K562 (cell line): Measurements from ENCODE around the gene NDUFAB1. TPM values are rescaled to one million over a fixed set of nuclear protein-coding genes. Genes with fewer than 3 reads are reported as not detected.

Source experiments
- ATAC-seq: fragments of 200-7000 bp; cut with Tn5 transposase; 3 replicates; pipeline ENCODE4 v1.9.1; 2020; ENCODE audit warnings: moderate library complexity
- BruUV-seq: library from RNA; stranded (reverse); fragments of 400-500 nt; replicated peaks from 2 replicates; lab custom pipeline; 2021; lab: Mats Ljungman, UMichigan
- CTCF ChIA-PET: fragments of 300-600 bp; formaldehyde crosslinking; extraction: SDS; loops from one replicate; lab custom pipeline; 2021; ENCODE audit warnings: low intra/inter-chr PET ratio; lab: Yijun Ruan, JAX
- POLR2A ChIA-PET: fragments of 300-600, 350-650 bp; sonication (Branson Sonifier 250); formaldehyde crosslinking; extraction: SDS; loops from one replicate; lab custom pipeline; 2021; ENCODE audit warnings: antibody characterized with exemption, inconsistent platforms; lab: Yijun Ruan, JAX
- DNase-seq, 4 experiments: peaks; one replicate each; pipeline versions ENCODE4 v3.0.0 to v3.0.0-alpha.2; 2011 to 2018; ENCODE audit warnings: low spot score in 3 of 4, mixed read lengths in 3 of 4; ENCODE audit errors: extremely low read depth in 1 of 4
- FAIRE-seq: peaks from 2 replicates; lab custom pipeline; 2011; peaks lifted over from hg19 to GRCh38; lab: Jason Lieb, UNC
- H2AFZ ChIP-seq: 2 replicates; pipeline ENCODE4 v1.6.0; 2011; ENCODE audit warnings: low read depth, low read length, control low read depth, inconsistent platforms
- H3K27ac ChIP-seq: fragments of 200-600 bp; 3 replicates; pipeline ENCODE4 v1.8.0; 2011; ENCODE audit warnings: low read depth, mild to moderate bottlenecking, control low read depth, inconsistent platforms, low read length, moderate library complexity, mixed read lengths; ENCODE audit errors: extremely low read depth
- H3K27me3 ChIP-seq, 2 experiments: fragments of 300-600 bp in 1 of 2; 2 replicates in 1 of 2; 3 replicates in 1 of 2; pipeline versions ENCODE4 v1.6.0 to v1.8.0; 2011; ENCODE audit warnings: inconsistent platforms in 2 of 2, low read length in 2 of 2, mild to moderate bottlenecking in 1 of 2, mixed read lengths in 1 of 2, moderate library complexity in 1 of 2; ENCODE audit not compliant: control insufficient read depth in 2 of 2, insufficient read depth in 2 of 2
- H3K36me3 ChIP-seq: fragments of 300-600 bp; 3 replicates; pipeline ENCODE4 v1.8.0; 2011; ENCODE audit warnings: mild to moderate bottlenecking, low read length, inconsistent platforms; ENCODE audit not compliant: control insufficient read depth, insufficient read depth
- H3K4me1 ChIP-seq, 2 experiments: fragments of 200-600 bp in 1 of 2; replicated peaks in 1 of 2; 2 replicates in 1 of 2; 3 replicates in 1 of 2; pipeline versions ENCODE4 v1.5.1 to v1.8.0; 2011; ENCODE audit warnings: inconsistent platforms in 2 of 2, low read length in 2 of 2, mild to moderate bottlenecking in 1 of 2, mixed read lengths in 1 of 2, moderate library complexity in 1 of 2; ENCODE audit not compliant: control insufficient read depth in 2 of 2, insufficient read depth in 2 of 2
- H3K4me2 ChIP-seq: 2 replicates; pipeline ENCODE4 v1.6.1; 2011; ENCODE audit warnings: low read length, control low read depth, inconsistent platforms, mixed read lengths; ENCODE audit not compliant: insufficient read depth
- H3K4me3 ChIP-seq: fragments of 200-600 bp; sonication (generic), shearing (Covaris generic); 2 replicates; pipeline ENCODE4 v1.5.1; 2016; ENCODE audit warnings: control low read depth, inconsistent platforms
- H3K79me2 ChIP-seq: fragments of 200-600 bp; 3 replicates; pipeline ENCODE4 v1.8.0; 2011; ENCODE audit warnings: low read length, inconsistent platforms; ENCODE audit not compliant: control insufficient read depth, insufficient read depth
- H3K9ac ChIP-seq, 2 experiments: 2 replicates each; pipeline versions ENCODE4 v1.6.0 to v1.6.1; 2011; ENCODE audit warnings: low read depth in 2 of 2, low read length in 2 of 2, control low read depth in 1 of 2, inconsistent platforms in 1 of 2, mild to moderate bottlenecking in 1 of 2, mixed read lengths in 1 of 2; ENCODE audit not compliant: insufficient read depth in 1 of 2
- H3K9me1 ChIP-seq: one replicate; pipeline ENCODE4 v1.6.0; 2011; ENCODE audit warnings: inconsistent platforms, mild to moderate bottlenecking, low read length, moderate library complexity; ENCODE audit not compliant: control insufficient read depth, insufficient read depth
- H3K9me3 ChIP-seq: replicated peaks from 2 replicates; pipeline ENCODE4 v1.5.1; 2011; ENCODE audit warnings: low read depth, low read length, inconsistent platforms; ENCODE audit not compliant: control insufficient read depth, insufficient read depth
- H4K20me1 ChIP-seq: replicated peaks from 2 replicates; pipeline ENCODE4 v1.6.1; 2011; ENCODE audit warnings: low read length, inconsistent platforms, mixed read lengths; ENCODE audit not compliant: control insufficient read depth, insufficient read depth
- ETV1 ChIP-seq: fragments of 450-650 bp; conservative IDR thresholded peaks from 2 replicates; pipeline ENCODE4 v1.6.1; 2016; ENCODE audit warnings: missing genetic modification characterization, control low read depth, low read depth, missing compliant biosample characterization
- ZNF316 ChIP-seq: fragments of 450-650 bp; IDR thresholded peaks from 2 replicates; pipeline ENCODE4 v1.6.1; 2016
- WGBS: fragments of 100-300 bp; shearing (Covaris generic); methylation state at CpG from one replicate; pipeline ENCODE4 v1.1.6; 2016; ENCODE audit warnings: low coverage, mixed read lengths; ENCODE audit not compliant: insufficient coverage; ENCODE audit errors: missing lambda C conversion rate; 5-methylcytosine and 5-hydroxymethylcytosine counted together
- in situ Hi-C: fragments of 300-500 bp; cut with MboI; formaldehyde crosslinking; loops from 4 replicates; pipeline ENCODE4 v1.15.0; 2018; ENCODE audit warnings: inconsistent platforms, mixed read lengths
- intact Hi-C: fragments of 100-400 bp; cut with micrococcal nuclease; formaldehyde crosslinking; loops from 2 replicates; pipeline ENCODE4 v1.14.2; 2022
- polyA plus RNA-seq, 8 experiments: library from polyadenylated mRNA; depleted of rRNA in 4 of 8; stranded (reverse) in 5 of 8; unstranded in 3 of 8; fragments of >200 nt; fragmentation: Nextera tagmentation in 2 of 8; fragmentation: Illumina TruSeq in 1 of 8; extraction: Ambion mirVana in 2 of 8; extraction: Trizol in 1 of 8; gene quantifications; 2 replicates each; pipeline versions ENCODE4 v1.2.1 to v1.2.3, GENCODE V29; 2011 to 2014; ENCODE audit warnings: inconsistent platforms in 1 of 8, missing spikeins in 1 of 8
- total RNA-seq, 7 experiments: library from RNA; depleted of rRNA in 6 of 7; stranded (reverse); fragments of >200 nt in 6 of 7; fragmentation: Illumina TruSeq in 2 of 7; extraction: Trizol in 2 of 7; gene quantifications; 2 replicates each; pipeline versions ENCODE4 v1.2.1 to v1.2.3, GENCODE V29; 2011 to 2021; ENCODE audit warnings: low replicate concordance in 1 of 7
- TF ChIP-seq, protein P1 (sequence below): fragments of 250-450 bp; sonication (Bioruptor Pico); IDR thresholded peaks from 2 replicates; pipeline ENCODE4 v1.5.0; 2022; ENCODE audit warnings: mild to moderate bottlenecking

NDUFAB1 gene
- total and polyA plus RNA-seq, 9 of the 15 experiments (the other 6 are each of a cell fraction or from before 2014, with no cell fraction given) = 123 to 481 (median 238) TPM

DNA sequence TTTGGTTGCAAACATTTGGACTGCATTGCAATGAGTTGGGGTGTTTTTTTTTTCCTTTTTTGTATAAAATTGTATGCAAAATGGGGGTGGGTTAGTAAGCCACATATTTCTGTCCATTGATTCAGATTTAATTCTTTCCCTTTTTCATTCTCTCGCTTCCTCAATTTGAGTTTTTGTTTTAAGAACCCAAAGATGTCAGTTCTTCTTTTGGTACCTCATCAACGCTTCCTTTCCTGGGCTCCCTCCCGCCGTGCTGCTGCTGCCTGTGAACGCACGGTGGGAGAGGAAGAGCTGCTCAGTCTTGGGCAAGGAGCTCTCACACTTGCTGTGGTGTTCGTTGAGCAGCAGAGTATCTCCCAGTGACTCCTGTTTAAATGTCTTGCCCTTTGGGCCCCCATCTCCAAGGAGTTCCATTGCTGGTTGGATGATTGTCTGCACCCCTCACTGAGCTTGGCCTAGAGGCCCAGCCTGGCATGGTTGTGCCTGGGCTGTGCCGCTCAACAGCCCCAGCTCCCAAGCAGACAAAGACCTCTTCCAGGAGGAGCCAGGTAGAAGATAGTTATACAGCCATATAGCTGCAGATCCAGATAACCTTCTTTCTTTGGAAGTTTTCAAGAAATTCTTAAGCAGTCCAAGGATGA, 25.0 kb downstream of the NDUFAB1 start:
- in situ Hi-C loops (no loop called here), intact Hi-C loops (no loop called here)
- Histone ChIP-seq H3K79me2 (no peaks in the 10 kb centered on the region), H3K4me1 (no peaks in the 10 kb centered on the region), H3K27ac (no peak overlapping the region), H3K9me3 (no peaks in the 10 kb centered on the region), H3K9ac (no peak overlapping the region), H2AFZ (no peak overlapping the region), H3K9me1 (no peaks in the 10 kb centered on the region), H3K27me3 (no peaks in the 10 kb centered on the region), H3K4me2 (no peak overlapping the region), H3K36me3 (peaks cover 75% of the 10 kb centered on the region; the same call in 2 of the 3 replicates), H4K20me1 (no peaks in the 10 kb centered on the region), H3K4me3 (no peak overlapping the region)
- CTCF ChIA-PET = no interaction called here
- TF ChIP-seq ETV1 (tag) = no peak
- TF ChIP-seq ZNF316 = no peak
- TF ChIP-seq, protein P1, sequence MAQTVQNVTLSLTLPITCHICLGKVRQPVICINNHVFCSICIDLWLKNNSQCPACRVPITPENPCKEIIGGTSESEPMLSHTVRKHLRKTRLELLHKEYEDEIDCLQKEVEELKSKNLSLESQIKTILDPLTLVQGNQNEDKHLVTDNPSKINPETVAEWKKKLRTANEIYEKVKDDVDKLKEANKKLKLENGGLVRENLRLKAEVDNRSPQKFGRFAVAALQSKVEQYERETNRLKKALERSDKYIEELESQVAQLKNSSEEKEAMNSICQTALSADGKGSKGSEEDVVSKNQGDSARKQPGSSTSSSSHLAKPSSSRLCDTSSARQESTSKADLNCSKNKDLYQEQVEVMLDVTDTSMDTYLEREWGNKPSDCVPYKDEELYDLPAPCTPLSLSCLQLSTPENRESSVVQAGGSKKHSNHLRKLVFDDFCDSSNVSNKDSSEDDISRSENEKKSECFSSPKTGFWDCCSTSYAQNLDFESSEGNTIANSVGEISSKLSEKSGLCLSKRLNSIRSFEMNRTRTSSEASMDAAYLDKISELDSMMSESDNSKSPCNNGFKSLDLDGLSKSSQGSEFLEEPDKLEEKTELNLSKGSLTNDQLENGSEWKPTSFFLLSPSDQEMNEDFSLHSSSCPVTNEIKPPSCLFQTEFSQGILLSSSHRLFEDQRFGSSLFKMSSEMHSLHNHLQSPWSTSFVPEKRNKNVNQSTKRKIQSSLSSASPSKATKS = no peak
- WGBS = 85% methylated on average over 8 of the region's 8 CpGs
- FAIRE-seq (no peak), ATAC-seq (no peak), DNase-seq (no peak)
- BruUV-seq = no TSS peak
- POLR2A ChIA-PET = interaction anchor here (0.7 to 1.6 kb wide), 3 partner anchors 11 to 14 kb away, joined by 3 to 4 read pairs (median 4); partner anchors contain the start of genes EARS2 and UBFD1
